GM12865 (cell line): ENCODE measurements around the gene DCBLD2.

Experiments
- DNase-seq: peaks from one replicate; pipeline ENCODE4 v3.0.0; 2010; ENCODE audit warnings: low read depth
- H3K4me3 ChIP-seq: 2 replicates; pipeline ENCODE4 v1.5.1; 2011; ENCODE audit warnings: mild to moderate bottlenecking, low read depth, low read length, control low read depth
- CTCF ChIP-seq: IDR thresholded peaks from 2 replicates; pipeline ENCODE4 v1.5.1; 2011; ENCODE audit warnings: low read length, control low read depth, low read depth, inconsistent platforms; ENCODE audit not compliant: insufficient read depth; ENCODE audit errors: missing control alignments

DCBLD2 gene

GRCh38 chr3:98807011-98807410 lies 94.5 kb downstream of the DCBLD2 start:
- no peak for TF ChIP-seq CTCF
- H3K4me3 ChIP-seq, result no peak overlapping the region
- no peak for DNase-seq

- H3K4me3 ChIP-seq, result no peak overlapping the region
- no peak for TF ChIP-seq CTCF
- no peak for DNase-seq
Observed at GRCh38 chr3:98806521-98806920, 95.0 kb downstream of the DCBLD2 start.

- TF ChIP-seq CTCF, result no peak
- no peak overlapping the region for H3K4me3 ChIP-seq
- no peak for DNase-seq
Observed at GRCh38 chr3:98805571-98805970, 95.9 kb downstream of the DCBLD2 start.

GRCh38 chr3:98801043-98801747 lies 100.3 kb downstream of the DCBLD2 start:
- DNase-seq, result no peak
- no peak for TF ChIP-seq CTCF
- H3K4me3 ChIP-seq, result no peak overlapping the region

- H3K4me3 ChIP-seq, result no peak overlapping the region
- TF ChIP-seq CTCF, result no peak
- no peak for DNase-seq
Observed at GRCh38 chr3:98800401-98800800, 101.1 kb downstream of the DCBLD2 start.

GRCh38 chr3:98799479-98799878 lies 102.0 kb downstream of the DCBLD2 start:
- no peak for TF ChIP-seq CTCF
- DNase-seq, result no peak

GRCh38 chr3:98798820-98799219 lies 102.7 kb downstream of the DCBLD2 start:
- peak; percentile 33 for TF ChIP-seq CTCF
- peak; percentile 29 for DNase-seq
- no peak overlapping the region for H3K4me3 ChIP-seq

More at GRCh38 chr3:98799479-98799878, 102.0 kb downstream of the DCBLD2 start:
- H3K4me3 ChIP-seq, result no peak overlapping the region
